ENCODE measurements around the gene ETNPPL.

DNA sequence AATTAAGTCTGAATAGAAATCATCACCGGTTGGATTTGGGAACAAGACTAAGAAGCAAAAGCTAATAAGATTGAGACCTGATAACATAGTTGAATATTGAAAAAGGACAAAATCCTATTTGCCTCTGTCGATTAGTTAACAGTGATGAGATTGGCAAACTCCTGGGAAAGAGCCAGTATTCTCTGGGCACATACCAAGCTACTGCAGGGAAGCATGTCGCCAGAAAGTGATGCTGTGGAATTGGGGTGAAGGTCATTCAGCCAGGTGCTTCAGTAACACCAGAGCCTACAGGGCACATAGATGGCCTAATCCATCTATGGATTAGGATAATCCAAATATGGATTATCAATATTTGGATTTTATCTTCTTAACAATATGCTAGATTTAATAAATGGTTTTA, 68.4 kb downstream of the ETNPPL start:
- TF ChIP-seq POLR2A (IDR thresholded peaks at IDR 0.05), result no peak
- TF ChIP-seq, protein P1, sequence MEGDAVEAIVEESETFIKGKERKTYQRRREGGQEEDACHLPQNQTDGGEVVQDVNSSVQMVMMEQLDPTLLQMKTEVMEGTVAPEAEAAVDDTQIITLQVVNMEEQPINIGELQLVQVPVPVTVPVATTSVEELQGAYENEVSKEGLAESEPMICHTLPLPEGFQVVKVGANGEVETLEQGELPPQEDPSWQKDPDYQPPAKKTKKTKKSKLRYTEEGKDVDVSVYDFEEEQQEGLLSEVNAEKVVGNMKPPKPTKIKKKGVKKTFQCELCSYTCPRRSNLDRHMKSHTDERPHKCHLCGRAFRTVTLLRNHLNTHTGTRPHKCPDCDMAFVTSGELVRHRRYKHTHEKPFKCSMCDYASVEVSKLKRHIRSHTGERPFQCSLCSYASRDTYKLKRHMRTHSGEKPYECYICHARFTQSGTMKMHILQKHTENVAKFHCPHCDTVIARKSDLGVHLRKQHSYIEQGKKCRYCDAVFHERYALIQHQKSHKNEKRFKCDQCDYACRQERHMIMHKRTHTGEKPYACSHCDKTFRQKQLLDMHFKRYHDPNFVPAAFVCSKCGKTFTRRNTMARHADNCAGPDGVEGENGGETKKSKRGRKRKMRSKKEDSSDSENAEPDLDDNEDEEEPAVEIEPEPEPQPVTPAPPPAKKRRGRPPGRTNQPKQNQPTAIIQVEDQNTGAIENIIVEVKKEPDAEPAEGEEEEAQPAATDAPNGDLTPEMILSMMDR (IDR thresholded peaks at IDR 0.05), result no peak

All from uterus (tissue), 2 donors.